Esophagus muscularis mucosa (tissue), 4 donors: ENCODE measurements around the gene ZNF428. TPM values are rescaled to one million over a fixed set of nuclear protein-coding genes. Genes with fewer than 3 reads are reported as not detected.

ENCODE experiments used
- DNase-seq: peaks from one replicate; pipeline ENCODE4 v3.0.0-alpha.2; 2017; ENCODE audit errors: extremely low spot score
- H3K27ac ChIP-seq, 4 donors: fragments of 200-600 bp; sonication (generic); replicated peaks in 1 of 4; 1 replicate in 3 of 4; 2 replicates in 1 of 4; pipeline ENCODE4 v1.5.1; 2016 to 2019; ENCODE audit warnings: mild to moderate bottlenecking in 1 of 4
- H3K27me3 ChIP-seq, 4 donors: fragments of 200-600 bp; sonication (generic); one replicate each; pipeline versions ENCODE4 v1.5.1 to v1.6.0; 2016 to 2019
- H3K36me3 ChIP-seq, 4 donors: fragments of 200-600 bp; sonication (generic); one replicate each; pipeline ENCODE4 v1.5.1; 2016 to 2019
- H3K4me1 ChIP-seq, 4 donors: fragments of 200-600 bp; sonication (generic); one replicate each; pipeline ENCODE4 v1.5.1; 2016 to 2019
- H3K4me3 ChIP-seq, 4 donors: fragments of 200-600 bp; sonication (generic); 1 replicate in 2 of 4; 2 replicates in 2 of 4; pipeline ENCODE4 v1.5.1; 2016 to 2019; ENCODE audit warnings: mild to moderate bottlenecking in 4 of 4, moderate library complexity in 1 of 4
- H3K9me3 ChIP-seq, 4 donors: fragments of 200-600 bp; sonication (generic); 1 replicate in 3 of 4; 2 replicates in 1 of 4; pipeline ENCODE4 v1.5.1; 2016 to 2019
- CTCF ChIP-seq, 3 experiments: fragments of 200-600 bp in 2 of 3; fragments of 450-650 bp in 1 of 3; sonication (generic) in 2 of 3; IDR thresholded peaks; one replicate each; pipeline ENCODE4 v1.5.1; 2017 to 2019; ENCODE audit warnings: antibody characterized with exemption in 3 of 3, mild to moderate bottlenecking in 2 of 3, moderate library complexity in 1 of 3
- EP300 ChIP-seq: sonication (generic); formaldehyde crosslinking; IDR thresholded peaks from one replicate; pipeline ENCODE4 v1.6.1; 2017; ENCODE audit warnings: antibody characterized with exemption
- POLR2A ChIP-seq: fragments of 450-650 bp; IDR thresholded peaks from one replicate; pipeline ENCODE4 v1.6.1; 2017; ENCODE audit warnings: antibody characterized with exemption, moderate library complexity, mild to moderate bottlenecking, low read depth
- POLR2AphosphoS5 ChIP-seq, 2 donors: sonication (generic); formaldehyde crosslinking; IDR thresholded peaks; one replicate each; pipeline ENCODE4 v1.6.1; 2017; ENCODE audit warnings: antibody characterized with exemption in 2 of 2
- WGBS: methylation state at CpG from one replicate; pipeline ENCODE4 v1.1.5; 2018; 5-methylcytosine and 5-hydroxymethylcytosine counted together
- intact Hi-C: fragments of 100-400 bp; cut with DNase I; formaldehyde crosslinking; loops from one replicate; pipeline ENCODE4 v1.15.1; 2023
- total RNA-seq, 4 donors: library from RNA; depleted of rRNA; stranded (reverse); fragments of >200 nt; gene quantifications; one replicate each; pipeline versions ENCODE4 v1.1.0 to v1.2.1, GENCODE V29; 2016

The ZNF428 gene
- total RNA-seq, 4 donors from 2014 or later = 33.2 to 61.3 (median 47.8) TPM

DNA sequence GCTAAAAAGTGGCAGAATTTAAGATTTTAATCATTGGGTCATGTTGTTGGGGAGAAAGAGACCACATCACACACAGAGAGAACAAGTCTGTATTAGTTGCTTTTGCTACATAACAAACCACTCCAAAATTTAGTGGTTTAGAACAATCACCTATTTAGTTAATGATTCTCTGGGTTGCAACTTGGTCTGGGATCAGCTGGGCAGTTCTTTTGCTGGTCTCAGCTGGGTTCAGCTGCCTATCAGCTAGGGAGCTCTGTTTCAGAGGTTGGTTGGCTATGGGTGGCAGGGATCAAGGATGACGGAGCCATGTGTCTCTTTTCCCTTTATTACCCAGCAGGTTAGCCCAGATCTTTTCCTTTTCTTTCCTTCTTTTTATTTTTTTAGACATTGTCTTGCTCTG lies 34.9 kb downstream of the ZNF428 start:
- 88% methylated on average over 1 of the region's 1 CpG for WGBS
- Histone ChIP-seq H3K27ac (no peak overlapping the region), H3K9me3 (no peaks in the 10 kb centered on the region), H3K36me3 (peaks cover 0 to 37% (median 7%) of the 10 kb centered on the region in 4 donors), H3K27me3 (no peaks in the 10 kb centered on the region), H3K4me3 (no peak overlapping the region), H3K4me1 (peaks cover 0 to 30% (median 26%) of the 10 kb centered on the region in 4 donors)
- TF ChIP-seq POLR2AphosphoS5 (IDR thresholded peaks at IDR 0.05) = no peak
- no peak for TF ChIP-seq POLR2A
- no peak for TF ChIP-seq CTCF (IDR thresholded peaks at IDR 0.05)
- no peak for TF ChIP-seq EP300
- intact Hi-C loops = no loop called here
- no peak for DNase-seq

DNA sequence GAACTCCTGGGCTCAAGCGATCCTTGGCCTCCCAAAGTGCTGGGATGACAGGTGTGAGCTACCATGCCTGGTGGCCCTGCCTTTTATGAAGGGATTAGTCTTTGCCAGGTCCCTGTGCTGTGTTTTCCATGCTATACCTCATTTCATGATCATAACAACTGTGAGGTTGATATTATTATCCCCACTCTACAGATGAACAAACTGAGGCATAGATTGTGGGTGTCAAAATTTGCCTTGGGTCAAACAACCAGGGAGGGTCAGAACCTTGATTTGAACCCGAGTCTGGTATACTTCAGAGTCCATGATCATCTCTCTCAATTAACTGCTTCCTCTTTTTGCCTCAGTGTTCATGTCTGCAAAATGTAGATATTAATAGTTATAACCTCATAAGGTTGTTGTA lies 36.9 kb downstream of the ZNF428 start:
- 100% methylated on average over 2 of the region's 2 CpGs for WGBS
- no peak overlapping the region for H3K27ac ChIP-seq
- H3K9me3 ChIP-seq = no peaks in the 10 kb centered on the region
- peaks cover 0 to 25% (median 5%) of the 10 kb centered on the region in 4 donors for H3K36me3 ChIP-seq
- intact Hi-C loops = no loop called here
- DNase-seq = no peak
- no peak overlapping the region for H3K4me3 ChIP-seq
- H3K4me1 ChIP-seq = peaks cover 0 to 30% (median 26%) of the 10 kb centered on the region in 4 donors
- no peaks in the 10 kb centered on the region for H3K27me3 ChIP-seq
- TF ChIP-seq POLR2A = no peak
- no peak for TF ChIP-seq EP300
- TF ChIP-seq POLR2AphosphoS5 (IDR thresholded peaks at IDR 0.05) = no peak
- no peak for TF ChIP-seq CTCF (IDR thresholded peaks at IDR 0.05)

- Histone ChIP-seq H3K4me3 (peak overlapping the region; percentile 53 to 63 (median 54)), H3K9me3 (no peaks in the 10 kb centered on the region), H3K27me3 (no peaks in the 10 kb centered on the region), H3K4me1 (peaks cover 0 to 30% (median 26%) of the 10 kb centered on the region in 4 donors), H3K27ac (peak overlapping the region; percentile 75 to 78 (median 75)), H3K36me3 (peaks cover 0 to 17% (median 3%) of the 10 kb centered on the region in 4 donors)
- TF ChIP-seq POLR2A (no peak), EP300 (no peak), POLR2AphosphoS5 (IDR thresholded peaks at IDR 0.05) (no peak), CTCF (IDR thresholded peaks at IDR 0.05) (no peak)
- intact Hi-C loops = no loop called here
- WGBS = 55% methylated on average over 7 of the region's 7 CpGs
- DNase-seq = no peak
These were observed 38.0 kb downstream of the ZNF428 start for GRCh38 chr19:43581467-43581866.

- no peaks in the 10 kb centered on the region for H3K9me3 ChIP-seq
- H3K4me1 ChIP-seq = peaks cover 11 to 50% (median 46%) of the 10 kb centered on the region in 4 donors
- intact Hi-C loops = loop anchor here (5.0 kb wide), 1 partner anchor 41 kb away; no protein-coding TSS in a partner anchor
- DNase-seq = no peak
- no peaks in the 10 kb centered on the region for H3K36me3 ChIP-seq
- H3K27me3 ChIP-seq = no peaks in the 10 kb centered on the region
- TF ChIP-seq EP300 (no peak), POLR2A (no peak), POLR2AphosphoS5 (IDR thresholded peaks at IDR 0.05) (no peak), CTCF (IDR thresholded peaks at IDR 0.05) (no peak)
- no peak overlapping the region for H3K4me3 ChIP-seq
- H3K27ac ChIP-seq = no peak overlapping the region
- WGBS = 92% methylated on average over 3 of the region's 3 CpGs
These were observed 40.6 kb downstream of the ZNF428 start for GRCh38 chr19:43578787-43579186.
